NCI-H2171 (cell line): ENCODE measurements around the gene GPR160.

Experiments used
- DNase-seq: peaks from one replicate; lab custom pipeline; 2025; lab: John Stamatoyannopoulos, UW

GPR160 gene

GRCh38 chr3:170064108-170064507 is 26.3 kb downstream of the GPR160 start:
- DNase-seq, result no peak

- no peak for DNase-seq
These were observed 37.8 kb downstream of the GPR160 start for GRCh38 chr3:170075441-170076091.

- no peak for DNase-seq
These were observed 39.0 kb downstream of the GPR160 start for GRCh38 chr3:170076715-170077238.

GRCh38 chr3:170077361-170077760 is 39.6 kb downstream of the GPR160 start:
- no peak for DNase-seq

- no peak for DNase-seq
These were observed 41.0 kb downstream of the GPR160 start for GRCh38 chr3:170078620-170079281.

GRCh38 chr3:170079536-170080165 is 41.9 kb downstream of the GPR160 start:
- no peak for DNase-seq

- no peak for DNase-seq
These were observed 42.8 kb downstream of the GPR160 start for GRCh38 chr3:170080605-170081004.

GRCh38 chr3:170081079-170081741 is 43.4 kb downstream of the GPR160 start:
- no peak for DNase-seq

GRCh38 chr3:170083343-170083742 is 45.5 kb downstream of the GPR160 start:
- no peak for DNase-seq

- no peak for DNase-seq
These were observed 47.6 kb downstream of the GPR160 start for GRCh38 chr3:170085396-170085795.

- DNase-seq, result no peak
These were observed 52.2 kb downstream of the GPR160 start for GRCh38 chr3:170089862-170090600.

- no peak for DNase-seq
These were observed 52.8 kb downstream of the GPR160 start for GRCh38 chr3:170090601-170090981.

GRCh38 chr3:170092907-170093306 is 55.1 kb downstream of the GPR160 start:
- DNase-seq, result no peak

- no peak for DNase-seq
These were observed 58.0 kb downstream of the GPR160 start for GRCh38 chr3:170095771-170096170.

GRCh38 chr3:170096342-170096741 is 58.5 kb downstream of the GPR160 start:
- no peak for DNase-seq

GRCh38 chr3:170098753-170099152 is 61.0 kb downstream of the GPR160 start:
- DNase-seq, result no peak

- no peak for DNase-seq
These were observed 63.1 kb downstream of the GPR160 start for GRCh38 chr3:170100944-170101343.

- no peak for DNase-seq
These were observed 64.6 kb downstream of the GPR160 start for GRCh38 chr3:170102431-170102830.

- no peak for DNase-seq
These were observed 70.1 kb downstream of the GPR160 start for GRCh38 chr3:170107941-170108340.

- DNase-seq, result no peak
These were observed 71.2 kb downstream of the GPR160 start for GRCh38 chr3:170108955-170109354.

GRCh38 chr3:170109579-170110293 is 71.9 kb downstream of the GPR160 start:
- DNase-seq, result no peak
